ENCODE results near the gene SLC44A4.
"Not testable (repeated sequence)": the region's sequence is repeated elsewhere in the genome, so short reads cannot be mapped to it uniquely, and the experiment has no call there.

The SLC44A4 gene

GRCh38 chr6:31878726-31879125 is at the start of gene SLC44A4:
Gene SLC44A4 (minus strand): TSS chr6:31878997. CDS start chr6:31878980, 17 bp downstream.
- no peak for FAIRE-seq

- FAIRE-seq: no peak
Measured at GRCh38 chr6:31928672-31928939, 49.8 kb upstream of the SLC44A4 start.

- no peak for FAIRE-seq
Measured at GRCh38 chr6:31927863-31928671, 49.3 kb upstream of the SLC44A4 start.

- no peak for FAIRE-seq
Measured at GRCh38 chr6:31927242-31927862, 48.6 kb upstream of the SLC44A4 start, which contains the start of gene C2. Gene C2 (plus strand): TSS chr6:31927717. CDS start chr6:31927753, 36 bp downstream.

- FAIRE-seq: no peak
Measured at GRCh38 chr6:31922942-31923341, 44.1 kb upstream of the SLC44A4 start.

GRCh38 chr6:31920811-31921210 is 42.0 kb upstream of the SLC44A4 start:
- FAIRE-seq: no peak

GRCh38 chr6:31919624-31920303 is 41.0 kb upstream of the SLC44A4 start:
- FAIRE-seq: no peak

- FAIRE-seq: no peak
Measured at GRCh38 chr6:31918069-31918720, 39.4 kb upstream of the SLC44A4 start.

- FAIRE-seq: no peak
Measured at GRCh38 chr6:31915756-31916155, 37.0 kb upstream of the SLC44A4 start.

- no peak for FAIRE-seq
Measured at GRCh38 chr6:31915351-31915750, 36.6 kb upstream of the SLC44A4 start.

GRCh38 chr6:31911826-31912585 is 33.2 kb upstream of the SLC44A4 start:
- FAIRE-seq: no peak

GRCh38 chr6:31909298-31909697 is 30.5 kb upstream of the SLC44A4 start:
- not testable (repeated sequence) for FAIRE-seq

- no peak for FAIRE-seq
Measured at GRCh38 chr6:31908791-31909190, 30.0 kb upstream of the SLC44A4 start.

GRCh38 chr6:31908255-31908654 is 29.5 kb upstream of the SLC44A4 start:
- FAIRE-seq: not testable (repeated sequence)

- no peak for FAIRE-seq
Measured at GRCh38 chr6:31907158-31907813, 28.5 kb upstream of the SLC44A4 start.

- FAIRE-seq: not testable (repeated sequence)
Measured at GRCh38 chr6:31906727-31907126, 27.9 kb upstream of the SLC44A4 start.

- no peak for FAIRE-seq
Measured at GRCh38 chr6:31906122-31906521, 27.3 kb upstream of the SLC44A4 start.

GRCh38 chr6:31905041-31905440 is 26.2 kb upstream of the SLC44A4 start:
- no peak for FAIRE-seq

GRCh38 chr6:31903957-31904356 is 25.2 kb upstream of the SLC44A4 start:
- no peak for FAIRE-seq

GRCh38 chr6:31901953-31902643 is 23.3 kb upstream of the SLC44A4 start, which contains the start of gene ZBTB12:
Gene ZBTB12 (minus strand): TSS chr6:31902086. CDS start chr6:31901305, 781 bp downstream.
- FAIRE-seq: no peak

GRCh38 chr6:31901415-31901952 is 22.7 kb upstream of the SLC44A4 start:
- no peak for FAIRE-seq
